ENCODE results near the gene CFAP61.

The CFAP61 gene

DNA sequence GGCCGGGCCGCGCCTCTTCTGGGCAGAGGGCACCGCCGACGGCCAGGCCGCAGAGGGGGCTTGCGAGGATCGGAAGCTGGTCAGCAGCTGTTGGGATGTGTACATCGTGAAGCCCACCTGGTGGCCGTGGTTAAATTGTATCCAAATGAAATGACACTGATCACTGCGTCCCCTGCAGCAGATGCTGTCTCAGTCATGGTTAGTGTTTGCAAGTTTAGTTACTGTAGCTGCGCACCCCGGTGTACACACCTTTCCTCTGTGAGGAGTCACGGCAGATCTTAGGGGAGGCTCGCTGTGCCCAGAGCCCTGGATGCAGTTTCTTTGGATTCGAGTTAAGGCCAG is 34.5 kb upstream of the CFAP61 start:
- H3K4me1 ChIP-seq (ENCODE audit: control insufficient read depth, insufficient read depth, low read length) = no peaks in the 10 kb centered on the region
- H3K36me3 ChIP-seq (ENCODE audit: control insufficient read depth, insufficient read depth, low read length) = no peaks in the 10 kb centered on the region
- peak overlapping the region; percentile 58 for H3K9ac ChIP-seq (ENCODE audit: low read depth, low read length)
- no peaks in the 10 kb centered on the region for H3K9me3 ChIP-seq (ENCODE audit: control insufficient read depth, insufficient read depth, low read length)
- H3K4me3 ChIP-seq (ENCODE audit: low read depth, low read length) = peak overlapping the region; percentile 90
- H3K27me3 ChIP-seq (ENCODE audit: control insufficient read depth, insufficient read depth, low read length) = no peaks in the 10 kb centered on the region

- H3K9ac ChIP-seq (ENCODE audit: low read depth, low read length) = no peak overlapping the region
- H3K27me3 ChIP-seq (ENCODE audit: control insufficient read depth, insufficient read depth, low read length) = no peaks in the 10 kb centered on the region
- no peaks in the 10 kb centered on the region for H3K36me3 ChIP-seq (ENCODE audit: control insufficient read depth, insufficient read depth, low read length)
- H3K4me3 ChIP-seq (ENCODE audit: low read depth, low read length) = peak overlapping the region; percentile 90
- H3K9me3 ChIP-seq (ENCODE audit: control insufficient read depth, insufficient read depth, low read length) = no peaks in the 10 kb centered on the region
- H3K4me1 ChIP-seq (ENCODE audit: control insufficient read depth, insufficient read depth, low read length) = no peaks in the 10 kb centered on the region
Measured at GRCh38 chr20:20018366-20018765, 34.0 kb upstream of the CFAP61 start.

DNA sequence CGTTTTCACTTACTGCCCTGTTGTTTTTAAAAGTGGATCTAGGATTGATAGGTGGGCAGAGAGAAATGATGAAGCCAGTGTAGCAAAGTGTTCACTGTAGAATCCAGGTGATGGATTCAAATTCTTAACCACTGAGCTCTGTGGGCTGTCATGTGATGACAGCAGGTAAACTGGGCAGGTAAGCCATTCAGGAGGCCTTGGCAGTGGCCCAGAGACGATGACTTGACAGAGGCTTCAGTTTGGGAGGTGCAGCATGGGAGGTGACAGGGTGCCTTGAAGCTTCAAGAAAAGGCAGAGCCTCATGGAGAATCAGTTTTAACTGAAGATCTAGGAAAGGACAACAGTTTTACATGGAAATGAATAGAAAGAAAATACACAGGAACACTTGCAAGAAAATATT is 33.2 kb upstream of the CFAP61 start:
- H3K27me3 ChIP-seq (ENCODE audit: control insufficient read depth, insufficient read depth, low read length) = no peaks in the 10 kb centered on the region
- no peak overlapping the region for H3K4me3 ChIP-seq (ENCODE audit: low read depth, low read length)
- H3K9ac ChIP-seq (ENCODE audit: low read depth, low read length) = no peak overlapping the region
- no peaks in the 10 kb centered on the region for H3K9me3 ChIP-seq (ENCODE audit: control insufficient read depth, insufficient read depth, low read length)
- H3K4me1 ChIP-seq (ENCODE audit: control insufficient read depth, insufficient read depth, low read length) = no peaks in the 10 kb centered on the region
- H3K36me3 ChIP-seq (ENCODE audit: control insufficient read depth, insufficient read depth, low read length) = no peaks in the 10 kb centered on the region

DNA sequence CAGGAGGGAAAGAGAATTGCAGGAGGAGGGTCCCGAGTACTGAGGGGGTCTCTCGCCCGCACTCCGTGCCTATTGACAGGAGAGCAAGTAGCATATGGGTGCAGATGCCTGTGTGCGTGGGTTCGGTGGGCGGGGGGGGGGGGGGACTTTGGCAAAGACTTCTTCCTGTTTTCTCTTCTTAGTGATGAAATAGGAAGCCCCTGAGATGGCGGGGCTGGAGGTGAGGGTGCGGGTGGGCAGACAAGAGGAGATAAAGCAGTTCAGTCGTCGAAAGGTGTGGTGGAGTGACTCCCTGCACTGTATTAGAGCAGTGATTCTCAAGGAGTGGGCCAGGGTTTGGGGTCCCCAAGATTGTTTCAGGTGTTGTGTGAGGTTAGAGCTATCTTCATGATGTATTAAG is 31.4 kb upstream of the CFAP61 start:
- Histone ChIP-seq H3K27me3 (ENCODE audit: control insufficient read depth, insufficient read depth, low read length) (no peaks in the 10 kb centered on the region), H3K4me3 (ENCODE audit: low read depth, low read length) (no peak overlapping the region), H3K9ac (ENCODE audit: low read depth, low read length) (no peak overlapping the region), H3K9me3 (ENCODE audit: control insufficient read depth, insufficient read depth, low read length) (no peaks in the 10 kb centered on the region), H3K36me3 (ENCODE audit: control insufficient read depth, insufficient read depth, low read length) (no peaks in the 10 kb centered on the region), H3K4me1 (ENCODE audit: control insufficient read depth, insufficient read depth, low read length) (no peaks in the 10 kb centered on the region)

DNA sequence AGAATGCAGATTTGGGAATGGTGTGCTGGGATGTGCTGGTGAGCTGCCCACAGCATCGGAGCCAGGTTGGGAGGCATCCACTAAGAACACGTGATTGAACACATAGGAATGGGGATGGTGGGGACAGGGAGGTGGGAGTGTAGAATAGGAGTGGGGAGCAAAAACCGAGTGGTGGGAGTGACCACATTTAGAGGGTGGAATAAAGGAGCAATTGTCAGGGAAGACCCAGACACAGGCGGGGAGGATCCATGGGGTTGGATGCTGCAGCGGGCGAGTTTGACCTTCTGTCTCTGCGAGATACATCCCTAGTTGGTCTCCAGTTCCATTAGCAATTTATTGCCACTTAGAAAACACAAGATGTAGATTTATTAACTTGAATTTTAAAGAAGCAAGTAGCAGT is 30.5 kb upstream of the CFAP61 start:
- H3K9ac ChIP-seq (ENCODE audit: low read depth, low read length) = no peak overlapping the region
- H3K27me3 ChIP-seq (ENCODE audit: control insufficient read depth, insufficient read depth, low read length) = no peaks in the 10 kb centered on the region
- no peaks in the 10 kb centered on the region for H3K36me3 ChIP-seq (ENCODE audit: control insufficient read depth, insufficient read depth, low read length)
- H3K4me1 ChIP-seq (ENCODE audit: control insufficient read depth, insufficient read depth, low read length) = no peaks in the 10 kb centered on the region
- H3K4me3 ChIP-seq (ENCODE audit: low read depth, low read length) = no peak overlapping the region
- H3K9me3 ChIP-seq (ENCODE audit: control insufficient read depth, insufficient read depth, low read length) = no peaks in the 10 kb centered on the region

DNA sequence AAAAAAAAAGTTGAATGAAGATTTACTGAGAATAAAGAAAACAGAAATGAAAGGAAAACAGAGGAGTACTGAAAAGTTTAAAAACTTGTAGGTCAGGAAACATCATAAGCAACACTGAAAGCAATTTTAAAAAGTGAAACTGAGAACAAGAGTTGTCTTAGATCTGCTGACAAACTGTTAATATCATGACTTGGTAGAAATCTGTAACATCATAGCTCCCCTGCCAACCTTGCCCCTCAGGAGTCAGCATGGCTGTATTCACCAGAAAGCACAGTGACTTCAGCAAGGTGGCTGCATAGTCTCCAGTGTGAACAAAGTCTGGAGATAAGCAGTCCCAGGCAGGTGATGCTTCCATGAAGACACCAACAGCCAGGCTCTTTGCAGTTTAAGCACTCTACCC is 29.8 kb upstream of the CFAP61 start:
- Histone ChIP-seq H3K9ac (ENCODE audit: low read depth, low read length) (no peak overlapping the region), H3K4me1 (ENCODE audit: control insufficient read depth, insufficient read depth, low read length) (no peaks in the 10 kb centered on the region), H3K36me3 (ENCODE audit: control insufficient read depth, insufficient read depth, low read length) (no peaks in the 10 kb centered on the region), H3K4me3 (ENCODE audit: low read depth, low read length) (no peak overlapping the region), H3K9me3 (ENCODE audit: control insufficient read depth, insufficient read depth, low read length) (no peaks in the 10 kb centered on the region), H3K27me3 (ENCODE audit: control insufficient read depth, insufficient read depth, low read length) (no peaks in the 10 kb centered on the region)

GRCh38 chr20:20023395-20023794 is 28.9 kb upstream of the CFAP61 start:
- Histone ChIP-seq H3K9ac (ENCODE audit: low read depth, low read length) (no peak overlapping the region), H3K4me3 (ENCODE audit: low read depth, low read length) (no peak overlapping the region), H3K36me3 (ENCODE audit: control insufficient read depth, insufficient read depth, low read length) (no peaks in the 10 kb centered on the region), H3K4me1 (ENCODE audit: control insufficient read depth, insufficient read depth, low read length) (no peaks in the 10 kb centered on the region), H3K9me3 (ENCODE audit: control insufficient read depth, insufficient read depth, low read length) (no peaks in the 10 kb centered on the region), H3K27me3 (ENCODE audit: control insufficient read depth, insufficient read depth, low read length) (no peaks in the 10 kb centered on the region)

DNA sequence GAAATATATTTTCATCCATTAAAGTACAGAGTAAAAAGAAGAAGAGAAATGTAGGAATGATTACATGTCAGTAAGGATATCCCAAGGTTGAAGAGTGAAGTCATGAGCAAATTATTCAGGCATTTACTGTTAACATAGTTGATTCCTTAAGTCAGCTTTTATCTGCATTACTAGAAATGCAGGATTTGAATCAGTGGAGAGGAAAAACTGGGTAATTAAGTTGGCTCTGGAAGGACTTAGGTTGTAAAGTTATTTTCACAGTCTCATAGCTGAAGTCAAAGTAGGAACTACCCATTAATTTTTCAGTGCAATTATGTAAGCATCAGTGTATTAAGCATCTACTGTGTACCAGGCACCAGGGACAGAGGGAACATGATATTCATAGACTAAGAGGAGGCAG is 27.4 kb upstream of the CFAP61 start:
- Histone ChIP-seq H3K4me1 (ENCODE audit: control insufficient read depth, insufficient read depth, low read length) (no peaks in the 10 kb centered on the region), H3K36me3 (ENCODE audit: control insufficient read depth, insufficient read depth, low read length) (no peaks in the 10 kb centered on the region), H3K9me3 (ENCODE audit: control insufficient read depth, insufficient read depth, low read length) (no peaks in the 10 kb centered on the region), H3K4me3 (ENCODE audit: low read depth, low read length) (no peak overlapping the region), H3K9ac (ENCODE audit: low read depth, low read length) (no peak overlapping the region), H3K27me3 (ENCODE audit: control insufficient read depth, insufficient read depth, low read length) (no peaks in the 10 kb centered on the region)

DNA sequence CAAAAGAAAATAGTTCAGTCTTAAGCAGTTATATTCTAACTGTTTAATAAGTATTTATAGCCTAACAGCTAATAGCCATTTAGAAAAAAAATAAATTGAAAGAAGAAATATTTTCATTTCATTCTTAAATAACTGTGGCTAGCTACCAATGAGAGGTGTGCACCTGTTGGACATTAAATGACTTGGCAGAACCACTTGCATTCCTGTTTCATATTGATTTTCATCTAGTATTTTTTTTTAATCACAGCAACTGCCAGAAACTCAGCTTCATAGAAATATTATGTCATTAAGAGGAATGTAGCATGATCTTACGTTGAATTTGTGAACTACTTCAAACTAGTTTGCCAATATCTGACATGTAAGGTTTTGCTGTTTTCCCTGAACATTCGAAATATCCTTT is 25.0 kb upstream of the CFAP61 start:
- H3K9ac ChIP-seq (ENCODE audit: low read depth, low read length) = no peak overlapping the region
- H3K4me1 ChIP-seq (ENCODE audit: control insufficient read depth, insufficient read depth, low read length) = no peaks in the 10 kb centered on the region
- H3K36me3 ChIP-seq (ENCODE audit: control insufficient read depth, insufficient read depth, low read length) = no peaks in the 10 kb centered on the region
- no peaks in the 10 kb centered on the region for H3K27me3 ChIP-seq (ENCODE audit: control insufficient read depth, insufficient read depth, low read length)
- H3K4me3 ChIP-seq (ENCODE audit: low read depth, low read length) = no peak overlapping the region
- H3K9me3 ChIP-seq (ENCODE audit: control insufficient read depth, insufficient read depth, low read length) = no peaks in the 10 kb centered on the region

DNA sequence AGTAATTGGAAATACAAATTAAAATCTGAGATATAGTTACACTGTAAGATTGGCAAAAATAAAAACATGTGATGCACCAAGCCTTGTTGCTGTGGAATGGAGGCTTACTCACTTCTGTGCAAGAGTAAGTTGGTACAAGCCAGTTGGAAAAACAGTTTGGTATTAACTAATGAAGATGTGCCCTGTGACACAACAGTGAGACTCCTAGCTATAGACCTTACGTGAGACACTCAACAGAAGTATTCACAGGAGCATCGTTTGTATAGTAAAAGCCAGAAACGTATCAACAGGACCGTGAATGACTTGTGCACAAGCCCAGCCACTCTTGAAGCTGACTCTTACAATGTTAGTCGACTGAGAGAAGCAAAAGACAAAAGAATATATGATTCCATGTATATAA is 20.5 kb upstream of the CFAP61 start:
- no peak overlapping the region for H3K9ac ChIP-seq (ENCODE audit: low read depth, low read length)
- H3K9me3 ChIP-seq (ENCODE audit: control insufficient read depth, insufficient read depth, low read length) = no peaks in the 10 kb centered on the region
- H3K4me3 ChIP-seq (ENCODE audit: low read depth, low read length) = no peak overlapping the region
- no peaks in the 10 kb centered on the region for H3K27me3 ChIP-seq (ENCODE audit: control insufficient read depth, insufficient read depth, low read length)
- peaks cover 8% of the 10 kb centered on the region for H3K36me3 ChIP-seq (ENCODE audit: control insufficient read depth, insufficient read depth, low read length)
- H3K4me1 ChIP-seq (ENCODE audit: control insufficient read depth, insufficient read depth, low read length) = no peaks in the 10 kb centered on the region

DNA sequence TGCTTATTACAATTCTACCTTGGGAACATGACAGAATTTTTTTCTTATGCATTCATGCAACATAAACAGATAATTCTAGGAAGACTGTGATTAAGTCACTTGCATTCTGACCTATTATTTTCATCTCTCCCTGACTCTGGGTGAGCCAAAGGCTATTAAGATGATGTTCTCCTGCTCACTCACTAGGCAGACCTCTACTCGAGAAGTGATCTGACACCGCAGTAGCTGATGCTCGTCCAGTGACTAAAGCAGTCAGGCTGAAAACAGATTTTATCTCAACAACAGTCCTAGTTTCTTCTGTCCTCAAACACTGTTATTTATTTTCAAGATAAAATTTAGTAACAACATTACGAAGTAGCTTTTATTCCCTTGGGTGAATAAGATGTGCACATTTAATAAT is 17.8 kb upstream of the CFAP61 start:
- Histone ChIP-seq H3K4me3 (ENCODE audit: low read depth, low read length) (no peak overlapping the region), H3K9me3 (ENCODE audit: control insufficient read depth, insufficient read depth, low read length) (no peaks in the 10 kb centered on the region), H3K36me3 (ENCODE audit: control insufficient read depth, insufficient read depth, low read length) (peaks cover 14% of the 10 kb centered on the region), H3K4me1 (ENCODE audit: control insufficient read depth, insufficient read depth, low read length) (no peaks in the 10 kb centered on the region), H3K27me3 (ENCODE audit: control insufficient read depth, insufficient read depth, low read length) (no peaks in the 10 kb centered on the region), H3K9ac (ENCODE audit: low read depth, low read length) (no peak overlapping the region)

- Histone ChIP-seq H3K27me3 (ENCODE audit: control insufficient read depth, insufficient read depth, low read length) (no peaks in the 10 kb centered on the region), H3K9ac (ENCODE audit: low read depth, low read length) (no peak overlapping the region), H3K4me1 (ENCODE audit: control insufficient read depth, insufficient read depth, low read length) (no peaks in the 10 kb centered on the region), H3K4me3 (ENCODE audit: low read depth, low read length) (no peak overlapping the region), H3K36me3 (ENCODE audit: control insufficient read depth, insufficient read depth, low read length) (peaks cover 14% of the 10 kb centered on the region), H3K9me3 (ENCODE audit: control insufficient read depth, insufficient read depth, low read length) (no peaks in the 10 kb centered on the region)
Measured at GRCh38 chr20:20036756-20037155, 15.6 kb upstream of the CFAP61 start.

DNA sequence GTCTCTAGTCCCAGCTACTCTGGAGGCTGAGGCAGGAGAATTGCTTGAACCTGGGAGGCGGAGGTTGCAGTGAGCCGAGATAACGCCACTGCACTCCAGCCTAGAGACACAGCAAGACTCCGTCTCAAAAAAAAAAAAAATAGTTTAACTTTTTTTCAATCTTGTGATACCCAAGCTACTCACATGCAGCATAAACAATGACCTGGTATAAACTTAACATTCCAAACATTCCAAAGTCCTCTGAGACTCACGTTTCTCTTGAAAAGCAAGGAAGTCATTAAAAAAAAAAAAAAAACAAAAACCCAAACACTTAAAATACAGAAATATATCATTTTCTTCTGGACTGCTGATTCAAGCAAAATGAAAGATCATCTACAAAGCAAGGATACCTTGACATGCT is 14.4 kb upstream of the CFAP61 start:
- Histone ChIP-seq H3K27me3 (ENCODE audit: control insufficient read depth, insufficient read depth, low read length) (no peaks in the 10 kb centered on the region), H3K9ac (ENCODE audit: low read depth, low read length) (no peak overlapping the region), H3K9me3 (ENCODE audit: control insufficient read depth, insufficient read depth, low read length) (no peaks in the 10 kb centered on the region), H3K4me1 (ENCODE audit: control insufficient read depth, insufficient read depth, low read length) (no peaks in the 10 kb centered on the region), H3K4me3 (ENCODE audit: low read depth, low read length) (no peak overlapping the region), H3K36me3 (ENCODE audit: control insufficient read depth, insufficient read depth, low read length) (peaks cover 14% of the 10 kb centered on the region)

Measured in iPS-15b (cell line).